HG02870 (cell line): ENCODE results near the gene MPL.
"Not testable (repeated sequence)": the region's sequence is repeated elsewhere in the genome, so short reads cannot be mapped to it uniquely, and the experiment has no call there.

Experiments used
- ATAC-seq: cut with Tn5 transposase; IDR thresholded peaks from one replicate; pipeline ENCODE4 v1.9.1; 2021; ENCODE audit warnings: mild to moderate bottlenecking, moderate library complexity; ENCODE audit not compliant: unreplicated experiment

The MPL gene

DNA sequence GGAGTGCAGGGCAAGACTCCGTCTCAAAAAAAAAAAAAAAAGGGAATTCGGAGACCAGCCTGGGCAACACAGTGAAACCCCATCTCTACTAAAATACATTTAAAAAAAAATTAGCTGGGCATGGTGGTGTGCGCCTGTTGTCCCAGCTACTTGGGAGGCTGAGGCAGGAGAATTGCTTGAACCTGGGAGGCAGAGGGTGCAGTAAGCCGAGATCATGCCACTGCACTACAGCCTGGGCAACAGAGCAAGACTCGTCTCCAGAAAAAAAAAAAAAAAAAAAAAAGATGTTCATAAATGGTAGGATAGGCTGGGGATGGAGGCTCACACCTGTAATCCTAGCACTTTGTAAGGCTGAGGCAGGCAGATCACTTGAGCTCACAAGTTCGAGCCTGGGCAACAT is 32.2 kb downstream of the MPL start:
- ATAC-seq, result not testable (repeated sequence)

GRCh38 chr1:43370564-43370963 is 32.9 kb downstream of the MPL start:
- ATAC-seq, result no peak

DNA sequence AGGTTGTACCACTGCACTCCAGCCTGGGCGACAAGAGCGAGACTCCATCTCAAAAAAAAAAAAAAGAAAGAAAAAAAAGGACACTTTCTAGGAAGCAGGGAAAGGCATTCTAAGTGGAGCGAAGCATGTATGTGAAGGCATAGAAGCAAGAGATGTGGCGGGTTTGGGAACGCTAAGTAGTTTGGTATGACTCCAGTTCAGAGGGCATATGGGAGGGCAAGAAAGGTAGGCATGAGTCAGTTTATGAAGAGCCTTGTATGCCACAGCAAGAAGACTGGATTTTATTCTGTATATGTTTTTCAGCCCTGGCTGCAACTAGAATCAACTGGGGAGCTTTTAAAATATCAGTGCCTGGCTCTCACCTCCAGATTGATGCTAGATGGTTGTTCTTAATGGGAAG is 34.6 kb downstream of the MPL start:
- no peak for ATAC-seq

- no peak for ATAC-seq
Observed at GRCh38 chr1:43373066-43373940, 35.7 kb downstream of the MPL start.

- no peak for ATAC-seq
Observed at GRCh38 chr1:43376723-43377235, 39.2 kb downstream of the MPL start.

DNA sequence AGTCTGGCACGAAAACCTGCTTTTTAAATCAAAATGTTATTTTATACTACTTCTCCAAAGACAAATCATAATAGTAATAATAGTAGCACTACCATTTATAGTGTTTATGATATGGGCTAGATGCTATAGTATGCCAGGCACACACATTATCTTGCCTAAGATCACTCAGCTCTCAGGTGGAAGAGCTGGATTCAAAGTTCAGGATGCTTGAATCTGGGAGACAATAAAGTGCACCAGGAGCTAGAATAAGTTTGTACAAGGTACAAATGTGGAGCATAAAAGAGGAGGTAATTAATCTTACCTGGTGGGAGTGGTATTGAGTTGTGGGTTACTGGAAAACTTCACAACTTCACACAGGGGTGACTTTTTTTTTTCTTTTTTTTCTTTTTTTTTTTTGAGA is 40.2 kb downstream of the MPL start:
- ATAC-seq, result no peak

DNA sequence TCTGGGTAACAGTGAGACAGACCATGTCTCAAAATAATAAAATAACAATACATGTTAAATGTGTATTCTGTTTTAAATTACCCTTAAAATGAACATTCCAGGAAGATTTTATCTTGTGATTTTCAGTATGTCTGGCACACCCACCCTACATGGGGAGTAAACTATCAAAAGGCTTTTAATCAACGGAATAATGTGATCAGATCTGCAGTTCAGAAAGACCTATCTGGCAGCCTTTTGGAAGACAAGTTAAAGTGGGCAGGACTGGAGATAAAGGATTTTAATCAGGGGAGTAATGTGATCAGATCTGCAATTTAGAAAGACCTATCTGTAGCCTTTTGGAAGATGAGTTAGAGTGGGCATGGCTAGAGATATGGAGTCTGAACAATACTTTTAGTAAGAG is 41.9 kb downstream of the MPL start:
- ATAC-seq, result no peak

- no peak for ATAC-seq
Observed at GRCh38 chr1:43381612-43382011, 44.0 kb downstream of the MPL start.

DNA sequence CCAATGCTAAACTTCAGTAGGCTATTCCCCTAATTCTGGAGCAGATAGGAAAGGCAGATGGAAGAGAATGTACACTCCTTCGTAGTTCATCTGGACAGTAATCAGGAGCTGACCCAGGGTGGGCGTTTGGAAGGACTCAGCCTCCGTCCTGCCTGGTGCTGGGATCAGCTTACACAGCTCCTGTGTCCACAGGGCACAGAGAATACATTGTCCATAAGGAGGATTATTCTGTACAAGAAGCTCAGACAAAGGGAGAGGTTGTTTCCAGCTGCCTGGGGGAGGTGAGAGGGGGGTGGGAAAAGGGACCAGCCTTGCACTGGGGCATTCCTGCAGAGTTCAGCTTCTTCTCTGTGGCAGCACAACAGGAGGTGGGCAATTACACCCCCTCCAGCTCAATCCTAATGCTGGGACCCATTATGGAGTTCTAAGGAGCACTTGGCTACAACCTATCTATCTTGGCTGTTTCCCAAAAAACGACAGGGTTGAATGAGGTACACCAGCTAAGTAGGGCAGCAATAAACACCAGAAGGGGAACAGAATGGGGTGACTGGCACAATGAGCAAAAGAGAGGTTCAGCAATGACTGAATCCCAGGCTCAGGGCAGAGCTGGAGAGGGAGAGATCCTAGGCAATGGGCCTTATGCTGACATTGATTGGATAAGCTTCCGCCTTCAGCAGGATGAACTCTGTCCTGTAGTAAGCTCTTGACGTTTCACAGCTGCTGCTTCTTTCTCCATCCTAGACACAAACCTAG is 44.6 kb downstream of the MPL start:
- no peak for ATAC-seq

DNA sequence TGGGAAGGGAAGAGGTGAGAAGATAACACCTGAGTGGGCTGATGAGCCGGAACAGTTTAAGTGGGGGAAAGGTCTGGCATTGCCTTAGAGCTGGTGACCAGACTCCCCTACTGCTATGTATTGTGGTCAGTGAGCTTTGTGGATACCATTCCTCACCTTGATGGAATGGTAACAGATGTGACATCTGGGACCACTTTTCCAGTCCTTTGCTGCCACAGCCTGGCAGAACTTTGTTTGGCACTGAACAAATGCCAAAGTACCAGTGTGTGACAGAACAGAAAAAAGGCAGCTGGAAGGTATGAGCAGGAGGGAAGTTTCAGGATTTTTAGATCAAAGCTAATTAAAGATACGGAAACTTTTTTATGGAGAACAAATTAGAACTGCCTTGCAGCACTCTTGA is 45.8 kb downstream of the MPL start:
- ATAC-seq, result no peak

- no peak for ATAC-seq
Observed at GRCh38 chr1:43386676-43387075, 49.1 kb downstream of the MPL start.

GRCh38 chr1:43387976-43388599 is 50.5 kb downstream of the MPL start:
- ATAC-seq, result no peak

- no peak for ATAC-seq
Observed at GRCh38 chr1:43388613-43389012, 51.0 kb downstream of the MPL start.

DNA sequence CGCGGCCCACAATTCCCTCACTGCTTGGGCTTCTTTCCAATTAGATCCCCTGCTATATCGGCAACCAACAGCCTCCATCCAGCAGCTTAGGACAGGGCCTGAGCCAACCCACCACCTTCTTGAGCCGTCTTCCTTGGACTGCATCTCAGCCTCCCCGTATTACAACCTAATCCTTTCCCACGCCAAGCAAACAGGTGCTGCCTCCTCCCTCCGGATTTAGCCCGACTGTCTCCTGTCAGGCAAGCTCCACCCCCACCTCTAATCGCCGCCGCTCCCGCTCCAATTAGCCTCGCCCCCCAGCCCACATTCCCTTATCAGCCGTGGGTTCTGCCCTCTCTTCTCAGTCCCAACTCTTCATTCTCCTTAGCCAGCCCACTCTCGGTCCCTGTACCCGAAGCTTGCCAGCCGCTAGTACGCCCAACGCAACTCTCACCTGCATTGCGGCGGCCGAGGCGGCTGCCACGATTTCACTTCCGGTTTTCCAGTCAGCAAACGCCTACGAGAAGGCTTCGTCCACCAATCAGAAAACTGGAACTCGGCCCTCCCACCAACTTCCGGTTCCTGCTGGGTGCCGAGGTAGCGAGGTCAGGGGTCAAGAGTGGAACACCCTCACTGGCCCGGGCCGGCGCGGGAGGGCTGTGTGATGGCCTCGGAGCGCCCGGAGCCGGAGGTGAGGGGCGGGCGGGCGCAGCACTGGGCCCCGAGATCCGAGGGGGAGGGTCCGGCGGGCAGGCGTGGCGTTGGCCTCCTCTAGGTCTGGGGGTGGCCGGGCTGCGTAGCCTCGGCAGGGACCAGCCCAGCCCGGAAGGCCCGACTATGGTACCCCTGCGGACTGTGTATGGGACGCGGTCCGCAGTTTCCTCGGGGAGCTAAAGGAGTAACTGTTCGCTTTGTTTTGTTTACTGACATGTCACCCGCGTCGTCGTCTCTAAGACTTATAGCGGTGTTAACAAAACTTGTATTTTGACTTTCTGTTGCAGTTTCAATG is 52.0 kb downstream of the MPL start, which contains the start of the genes MED8 and SZT2:
TSS of gene MED8 (minus strand) at position 475 of the 988 bp plus-strand sequence. CDS start at position 439, 36 bp downstream.
TSS of gene SZT2 (plus strand) at position 574 of the 988 bp plus-strand sequence. CDS start at position 644, 70 bp downstream.
- peak; percentile 76 for ATAC-seq

- ATAC-seq, result no peak
Observed at GRCh38 chr1:43392702-43393101, 55.1 kb downstream of the MPL start.

DNA sequence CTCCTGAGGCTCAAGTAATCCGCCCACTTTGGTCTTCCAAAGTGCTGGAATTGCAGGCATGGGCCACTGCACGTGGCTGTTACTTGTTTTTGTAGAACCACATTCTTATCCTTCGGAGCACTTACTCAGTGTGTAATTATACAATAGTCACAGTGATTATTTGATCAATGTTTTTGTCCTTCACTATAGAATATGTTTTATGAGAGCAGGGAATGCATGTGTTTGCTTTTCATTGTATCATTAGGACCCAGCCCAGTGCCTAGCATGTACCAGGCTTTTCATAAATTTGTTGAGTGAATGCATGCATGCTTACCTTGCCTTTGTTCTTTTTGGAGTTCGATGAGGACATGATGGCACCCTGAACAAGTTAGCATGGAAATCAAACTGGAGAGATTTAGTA is 57.9 kb downstream of the MPL start:
- ATAC-seq, result no peak

DNA sequence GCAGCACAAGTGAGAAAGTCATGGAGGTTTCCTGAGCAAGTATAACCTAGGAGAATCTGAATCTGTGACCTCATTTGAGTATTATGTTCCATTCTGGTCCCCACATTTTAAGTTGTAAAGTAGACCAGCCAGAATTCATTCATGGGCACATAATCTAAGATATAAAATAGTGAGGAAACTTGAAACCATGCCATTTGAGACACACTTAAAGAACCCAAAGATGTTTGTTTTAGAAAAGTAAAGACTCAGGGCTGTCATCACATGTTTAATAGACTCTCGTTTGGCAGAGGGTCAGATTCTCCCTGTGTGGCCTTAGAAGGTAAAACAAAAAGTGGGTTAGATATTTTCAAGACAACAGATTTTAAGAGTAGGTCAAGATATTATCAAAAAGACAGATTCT is 58.4 kb downstream of the MPL start:
- ATAC-seq, result no peak

GRCh38 chr1:43398227-43398626 is 60.6 kb downstream of the MPL start:
- ATAC-seq, result no peak

- not testable (repeated sequence) for ATAC-seq
Observed at GRCh38 chr1:43400441-43400840, 62.8 kb downstream of the MPL start.
